Activated CD8-positive, alpha-beta T cell treated with anti-CD3 and anti-CD28 coated beads for 36 hours (primary cell): ENCODE results near the gene ENG. TPM values are rescaled to one million over a fixed set of nuclear protein-coding genes. Genes with fewer than 3 reads are reported as not detected.

Source experiments
- ATAC-seq: fragments of 200-7000 bp; cut with Tn5 transposase; one replicate; pipeline ENCODE4 v1.10.0; 2021; ENCODE audit warnings: mild to moderate bottlenecking, moderate library complexity
- CTCF ChIA-PET: fragments of 350-600 bp; sonication (Branson Sonifier 250); formaldehyde crosslinking; loops from one replicate; lab custom pipeline; 2021; ENCODE audit warnings: antibody characterized with exemption; lab: Charles Lee
- POLR2A ChIA-PET: fragments of 350-600 bp; sonication (Branson Sonifier 250); formaldehyde crosslinking; loops from one replicate; lab custom pipeline; 2021; ENCODE audit warnings: antibody characterized with exemption; lab: Charles Lee
- DNase-seq: peaks from one replicate; pipeline ENCODE4 v3.0.0-alpha.2; 2020
- H3K27ac Mint-ChIP-seq: one replicate; pipeline ENCODE4 v1.8.0; 2021; ENCODE audit warnings: mild to moderate bottlenecking, mixed read lengths
- H3K27me3 Mint-ChIP-seq: one replicate; pipeline ENCODE4 v1.8.0; 2021; ENCODE audit warnings: mixed read lengths
- H3K36me3 Mint-ChIP-seq: one replicate; pipeline ENCODE4 v1.8.0; 2021; ENCODE audit warnings: low read depth, mixed read lengths
- H3K4me1 Mint-ChIP-seq: one replicate; pipeline ENCODE4 v1.8.0; 2021; ENCODE audit warnings: low read depth, mixed read lengths
- H3K4me3 Mint-ChIP-seq: one replicate; pipeline ENCODE4 v1.8.0; 2021; ENCODE audit warnings: mild to moderate bottlenecking, moderate library complexity, mixed read lengths
- H3K9me3 Mint-ChIP-seq: one replicate; pipeline ENCODE4 v1.8.0; 2021; ENCODE audit warnings: mixed read lengths
- intact Hi-C: fragments of 100-400 bp; cut with micrococcal nuclease; formaldehyde crosslinking; loops from one replicate; pipeline ENCODE4 v1.10.0; 2022
- total RNA-seq, 2 experiments: library from RNA; stranded (reverse); gene quantifications; one replicate each; pipeline ENCODE4 v1.2.3, GENCODE V29; 2021
- TF ChIP-seq, protein P1 (sequence below): fragments of 200-600 bp; IDR thresholded peaks from one replicate; pipeline ENCODE4 v1.8.0; 2022; ENCODE audit warnings: antibody characterized with exemption, mild to moderate bottlenecking

The ENG gene
- total RNA-seq, 2 experiments from 2014 or later: 14.2 to 15.0 TPM

DNA sequence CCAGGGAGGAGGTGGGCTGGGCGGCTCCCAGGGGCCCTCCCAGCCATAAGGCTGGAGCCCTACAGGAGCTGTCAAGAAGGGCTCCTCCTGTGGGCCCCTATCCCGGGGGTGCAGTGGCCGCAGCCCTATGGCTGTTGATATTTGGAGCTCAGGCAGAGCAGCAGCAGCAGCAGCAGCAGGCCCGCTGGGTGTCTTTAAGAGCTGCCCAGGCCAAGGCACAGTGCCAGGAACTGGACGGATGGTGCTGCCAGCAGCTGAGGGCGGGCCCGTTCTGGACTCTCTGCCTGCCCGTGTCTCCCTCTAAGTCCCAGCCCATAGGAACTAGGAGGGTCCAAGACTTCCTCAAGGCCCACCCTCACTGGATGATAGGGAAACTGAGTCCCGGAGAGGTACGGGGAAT, 19.4 kb upstream of the ENG start:
- DNase-seq: no peak
- TF ChIP-seq, protein P1, sequence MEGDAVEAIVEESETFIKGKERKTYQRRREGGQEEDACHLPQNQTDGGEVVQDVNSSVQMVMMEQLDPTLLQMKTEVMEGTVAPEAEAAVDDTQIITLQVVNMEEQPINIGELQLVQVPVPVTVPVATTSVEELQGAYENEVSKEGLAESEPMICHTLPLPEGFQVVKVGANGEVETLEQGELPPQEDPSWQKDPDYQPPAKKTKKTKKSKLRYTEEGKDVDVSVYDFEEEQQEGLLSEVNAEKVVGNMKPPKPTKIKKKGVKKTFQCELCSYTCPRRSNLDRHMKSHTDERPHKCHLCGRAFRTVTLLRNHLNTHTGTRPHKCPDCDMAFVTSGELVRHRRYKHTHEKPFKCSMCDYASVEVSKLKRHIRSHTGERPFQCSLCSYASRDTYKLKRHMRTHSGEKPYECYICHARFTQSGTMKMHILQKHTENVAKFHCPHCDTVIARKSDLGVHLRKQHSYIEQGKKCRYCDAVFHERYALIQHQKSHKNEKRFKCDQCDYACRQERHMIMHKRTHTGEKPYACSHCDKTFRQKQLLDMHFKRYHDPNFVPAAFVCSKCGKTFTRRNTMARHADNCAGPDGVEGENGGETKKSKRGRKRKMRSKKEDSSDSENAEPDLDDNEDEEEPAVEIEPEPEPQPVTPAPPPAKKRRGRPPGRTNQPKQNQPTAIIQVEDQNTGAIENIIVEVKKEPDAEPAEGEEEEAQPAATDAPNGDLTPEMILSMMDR: no peak
- no peak overlapping the region for H3K4me3 Mint-ChIP-seq
- no peak overlapping the region for H3K27ac Mint-ChIP-seq
- no peaks in the 10 kb centered on the region for H3K36me3 Mint-ChIP-seq
- intact Hi-C loops: no loop called here
- ChIA-PET CTCF (interaction anchor here (0.9 to 1.1 kb wide), 4 partner anchors 8 to 139 kb away, joined by 3 to 5 read pairs (median 3); partner anchors contain the start of gene TOR2A), POLR2A (interaction anchor here (1.4 kb wide), 1 partner anchor 9 kb away, joined by 4 read pairs; no protein-coding TSS in a partner anchor)
- no peaks in the 10 kb centered on the region for H3K9me3 Mint-ChIP-seq
- ATAC-seq: no peak
- H3K27me3 Mint-ChIP-seq: peaks cover 7% of the 10 kb centered on the region
- H3K4me1 Mint-ChIP-seq: peaks cover 5% of the 10 kb centered on the region

- Mint-ChIP-seq H3K27me3 (peaks cover 7% of the 10 kb centered on the region), H3K4me1 (peaks cover 3% of the 10 kb centered on the region), H3K9me3 (no peaks in the 10 kb centered on the region), H3K4me3 (no peak overlapping the region), H3K36me3 (no peaks in the 10 kb centered on the region), H3K27ac (no peak overlapping the region)
- CTCF ChIA-PET: interaction anchor here (0.8 to 1.2 kb wide), 4 partner anchors 9 to 138 kb away, joined by 3 to 5 read pairs (median 4); partner anchors contain the start of gene TOR2A
- POLR2A ChIA-PET: interaction anchor here (0.6 to 1.9 kb wide), 3 partner anchors 8 to 68 kb away, joined by 3 to 9 read pairs (median 4); partner anchors contain the start of gene ENG
- ATAC-seq (no peak), DNase-seq (no peak)
- TF ChIP-seq, protein P1: no peak
- intact Hi-C loops: no loop called here
These were observed 18.8 kb upstream of the ENG start for GRCh38 chr9:127873223-127873691.

DNA sequence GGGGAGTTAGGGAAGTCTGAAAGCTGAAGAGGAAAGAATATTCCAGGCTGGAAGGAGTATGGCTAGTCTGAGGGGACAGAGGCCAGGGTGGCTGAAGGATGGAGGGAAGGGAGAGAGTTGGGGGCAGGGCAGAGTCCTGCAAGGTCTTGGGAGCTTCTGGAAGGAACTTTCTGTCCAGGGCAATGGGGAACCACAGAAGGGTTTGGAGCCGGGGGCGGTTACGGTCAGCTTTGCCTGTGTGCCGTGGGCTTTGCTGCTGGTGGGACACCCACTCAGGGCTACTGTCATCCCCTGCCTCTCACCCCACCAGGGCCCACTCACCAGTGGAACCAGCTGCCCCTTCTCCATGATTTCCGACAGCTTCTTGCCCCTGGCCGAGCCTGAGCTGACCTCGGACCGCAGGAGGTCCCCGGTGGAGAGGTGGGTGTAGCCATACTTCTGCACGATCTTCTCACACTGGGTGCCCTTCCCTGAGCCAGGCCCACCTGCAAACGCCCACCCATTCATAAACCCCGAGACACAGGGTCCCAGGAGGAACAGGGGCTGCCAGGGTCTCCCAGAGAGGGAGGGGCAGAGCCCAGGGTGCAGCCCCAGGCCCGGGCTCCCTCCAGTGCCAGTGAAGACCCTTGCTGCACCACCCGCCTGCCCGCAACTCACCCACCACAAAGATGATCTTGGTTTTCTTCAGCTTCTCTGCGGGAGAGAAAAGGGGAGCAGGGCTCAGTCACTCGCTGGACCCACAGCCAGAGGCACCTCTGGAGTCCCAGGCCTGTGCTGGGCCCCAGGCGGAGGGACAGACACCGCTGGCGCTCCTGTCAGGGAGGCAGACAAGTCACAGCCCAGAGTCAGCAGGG, 18.1 kb upstream of the ENG start:
- Mint-ChIP-seq H3K27me3 (peaks cover 4% of the 10 kb centered on the region), H3K4me3 (no peak overlapping the region), H3K9me3 (no peaks in the 10 kb centered on the region), H3K4me1 (peaks cover 2% of the 10 kb centered on the region), H3K27ac (no peak overlapping the region), H3K36me3 (no peaks in the 10 kb centered on the region)
- DNase-seq: no peak
- intact Hi-C loops: no loop called here
- TF ChIP-seq, protein P1: no peak
- no peak for ATAC-seq
- POLR2A ChIA-PET: interaction anchor here (0.6 to 1.9 kb wide), 5 partner anchors 8 to 104 kb away, joined by 3 to 9 read pairs (median 4); partner anchors contain the start of gene ENG
- CTCF ChIA-PET: interaction anchor here (0.8 to 3.8 kb wide), 7 partner anchors 9 to 138 kb away, joined by 3 to 33 read pairs (median 3); partner anchors contain the start of gene TOR2A

DNA sequence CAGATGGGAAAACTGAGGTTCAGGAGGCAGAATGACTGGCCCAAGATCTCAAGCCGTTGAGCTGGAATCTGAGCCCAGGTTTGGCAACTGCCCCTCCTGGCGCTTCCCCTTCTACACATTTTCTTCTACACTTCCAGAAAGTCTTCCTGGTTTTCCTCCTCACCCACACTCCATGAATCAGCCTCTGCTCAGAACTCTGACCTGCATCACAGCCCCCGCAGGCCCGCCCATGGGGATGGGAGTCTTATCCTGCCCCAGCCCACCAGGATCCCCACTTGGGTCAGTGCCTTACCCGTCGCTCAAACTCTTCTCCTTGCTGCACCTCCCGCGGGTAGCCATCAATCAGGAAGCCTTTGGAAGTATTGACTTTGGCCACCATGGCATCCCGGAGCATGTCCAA, 17.1 kb upstream of the ENG start:
- ChIA-PET CTCF (interaction anchor here (1.2 to 9.2 kb wide), 8 partner anchors 8 to 138 kb away, joined by 3 to 107 read pairs (median 39); partner anchors contain the start of genes ENG and TOR2A), POLR2A (interaction anchor here (0.6 to 1.9 kb wide), 4 partner anchors 10 to 218 kb away, joined by 3 to 9 read pairs (median 4); partner anchors contain the start of gene ENG)
- ATAC-seq (no peak), DNase-seq (no peak)
- no peaks in the 10 kb centered on the region for H3K4me1 Mint-ChIP-seq
- intact Hi-C loops: no loop called here
- TF ChIP-seq, protein P1: no peak
- H3K9me3 Mint-ChIP-seq: no peaks in the 10 kb centered on the region
- H3K36me3 Mint-ChIP-seq: no peaks in the 10 kb centered on the region
- no peak overlapping the region for H3K4me3 Mint-ChIP-seq
- H3K27me3 Mint-ChIP-seq: no peaks in the 10 kb centered on the region
- no peak overlapping the region for H3K27ac Mint-ChIP-seq
